K562 (cell line): ENCODE data around the gene RETREG2. TPM values are rescaled to one million over a fixed set of nuclear protein-coding genes. Genes with fewer than 3 reads are reported as not detected.

Source experiments
- ATAC-seq: fragments of 200-7000 bp; cut with Tn5 transposase; 3 replicates; pipeline ENCODE4 v1.9.1; 2020; ENCODE audit warnings: moderate library complexity
- BruUV-seq: library from RNA; stranded (reverse); fragments of 400-500 nt; replicated peaks from 2 replicates; lab custom pipeline; 2021; lab: Mats Ljungman, UMichigan
- CTCF ChIA-PET: fragments of 300-600 bp; formaldehyde crosslinking; extraction: SDS; loops from one replicate; lab custom pipeline; 2021; ENCODE audit warnings: low intra/inter-chr PET ratio; lab: Yijun Ruan, JAX
- POLR2A ChIA-PET: fragments of 300-600, 350-650 bp; sonication (Branson Sonifier 250); formaldehyde crosslinking; extraction: SDS; loops from one replicate; lab custom pipeline; 2021; ENCODE audit warnings: antibody characterized with exemption, inconsistent platforms; lab: Yijun Ruan, JAX
- DNase-seq, 4 experiments: peaks; one replicate each; pipeline versions ENCODE4 v3.0.0 to v3.0.0-alpha.2; 2011 to 2018; ENCODE audit warnings: low spot score in 3 of 4, mixed read lengths in 3 of 4; ENCODE audit errors: extremely low read depth in 1 of 4
- FAIRE-seq: peaks from 2 replicates; lab custom pipeline; 2011; peaks lifted over from hg19 to GRCh38; lab: Jason Lieb, UNC
- H2AFZ ChIP-seq: 2 replicates; pipeline ENCODE4 v1.6.0; 2011; ENCODE audit warnings: low read depth, low read length, control low read depth, inconsistent platforms
- H3K27ac ChIP-seq: fragments of 200-600 bp; 3 replicates; pipeline ENCODE4 v1.8.0; 2011; ENCODE audit warnings: low read depth, mild to moderate bottlenecking, control low read depth, inconsistent platforms, low read length, moderate library complexity, mixed read lengths; ENCODE audit errors: extremely low read depth
- H3K27me3 ChIP-seq, 2 experiments: fragments of 300-600 bp in 1 of 2; 2 replicates in 1 of 2; 3 replicates in 1 of 2; pipeline versions ENCODE4 v1.6.0 to v1.8.0; 2011; ENCODE audit warnings: inconsistent platforms in 2 of 2, low read length in 2 of 2, mild to moderate bottlenecking in 1 of 2, mixed read lengths in 1 of 2, moderate library complexity in 1 of 2; ENCODE audit not compliant: control insufficient read depth in 2 of 2, insufficient read depth in 2 of 2
- H3K36me3 ChIP-seq: fragments of 300-600 bp; 3 replicates; pipeline ENCODE4 v1.8.0; 2011; ENCODE audit warnings: mild to moderate bottlenecking, low read length, inconsistent platforms; ENCODE audit not compliant: control insufficient read depth, insufficient read depth
- H3K4me1 ChIP-seq, 2 experiments: fragments of 200-600 bp in 1 of 2; replicated peaks in 1 of 2; 2 replicates in 1 of 2; 3 replicates in 1 of 2; pipeline versions ENCODE4 v1.5.1 to v1.8.0; 2011; ENCODE audit warnings: inconsistent platforms in 2 of 2, low read length in 2 of 2, mild to moderate bottlenecking in 1 of 2, mixed read lengths in 1 of 2, moderate library complexity in 1 of 2; ENCODE audit not compliant: control insufficient read depth in 2 of 2, insufficient read depth in 2 of 2
- H3K4me2 ChIP-seq: 2 replicates; pipeline ENCODE4 v1.6.1; 2011; ENCODE audit warnings: low read length, control low read depth, inconsistent platforms, mixed read lengths; ENCODE audit not compliant: insufficient read depth
- H3K4me3 ChIP-seq: fragments of 200-600 bp; sonication (generic), shearing (Covaris generic); 2 replicates; pipeline ENCODE4 v1.5.1; 2016; ENCODE audit warnings: control low read depth, inconsistent platforms
- H3K79me2 ChIP-seq: fragments of 200-600 bp; 3 replicates; pipeline ENCODE4 v1.8.0; 2011; ENCODE audit warnings: low read length, inconsistent platforms; ENCODE audit not compliant: control insufficient read depth, insufficient read depth
- H3K9ac ChIP-seq, 2 experiments: 2 replicates each; pipeline versions ENCODE4 v1.6.0 to v1.6.1; 2011; ENCODE audit warnings: low read depth in 2 of 2, low read length in 2 of 2, control low read depth in 1 of 2, inconsistent platforms in 1 of 2, mild to moderate bottlenecking in 1 of 2, mixed read lengths in 1 of 2; ENCODE audit not compliant: insufficient read depth in 1 of 2
- H3K9me1 ChIP-seq: one replicate; pipeline ENCODE4 v1.6.0; 2011; ENCODE audit warnings: inconsistent platforms, mild to moderate bottlenecking, low read length, moderate library complexity; ENCODE audit not compliant: control insufficient read depth, insufficient read depth
- H3K9me3 ChIP-seq: replicated peaks from 2 replicates; pipeline ENCODE4 v1.5.1; 2011; ENCODE audit warnings: low read depth, low read length, inconsistent platforms; ENCODE audit not compliant: control insufficient read depth, insufficient read depth
- H4K20me1 ChIP-seq: replicated peaks from 2 replicates; pipeline ENCODE4 v1.6.1; 2011; ENCODE audit warnings: low read length, inconsistent platforms, mixed read lengths; ENCODE audit not compliant: control insufficient read depth, insufficient read depth
- CCAR2 ChIP-seq: fragments of 200-400 bp; formaldehyde crosslinking; IDR thresholded peaks from 2 replicates; pipeline ENCODE4 v1.6.1; 2017; ENCODE audit warnings: mild to moderate bottlenecking, low read depth, low read length
- CHD1 ChIP-seq: fragments of 200-600 bp; sonication (generic); IDR thresholded peaks from one replicate; pipeline ENCODE4 v1.6.1; 2012; ENCODE audit warnings: mild to moderate bottlenecking, moderate library complexity, low read length, inconsistent platforms
- E2F6 ChIP-seq, 2 experiments: IDR thresholded peaks; 2 replicates each; pipeline ENCODE4 v1.6.1; 2011; ENCODE audit warnings: borderline replicate concordance in 1 of 2, control low read depth in 1 of 2, low read depth in 1 of 2, low read length in 1 of 2, mild to moderate bottlenecking in 1 of 2, mixed read lengths in 1 of 2, moderate library complexity in 1 of 2; ENCODE audit not compliant: insufficient read depth in 1 of 2, insufficient read length in 1 of 2, poor library complexity in 1 of 2, severe bottlenecking in 1 of 2; ENCODE audit errors: extremely low read depth in 1 of 2
- EHMT2 ChIP-seq: fragments of 450-650 bp; IDR thresholded peaks from 2 replicates; pipeline ENCODE4 v1.6.1; 2018; ENCODE audit warnings: antibody characterized with exemption
- IRF1 ChIP-seq: sonication (generic); formaldehyde crosslinking; IDR thresholded peaks from 2 replicates; pipeline ENCODE4 v1.8.0; 2022; ENCODE audit warnings: missing genetic modification reagents, mild to moderate bottlenecking, borderline replicate concordance
- NKRF ChIP-seq: fragments of 450-650 bp; IDR thresholded peaks from 2 replicates; pipeline ENCODE4 v1.6.1; 2016; ENCODE audit warnings: borderline replicate concordance
- SP1 ChIP-seq: sonication (generic); formaldehyde crosslinking; IDR thresholded peaks from 2 replicates; pipeline ENCODE4 v1.8.1; 2022; ENCODE audit warnings: mild to moderate bottlenecking, missing genetic modification reagents
- TFAM ChIP-seq: fragments of 250-450 bp; sonication (Bioruptor Pico); conservative IDR thresholded peaks from 2 replicates; pipeline ENCODE4 v1.5.0; 2021; ENCODE audit warnings: mild to moderate bottlenecking, moderate library complexity
- TFAP4 ChIP-seq: sonication (generic); formaldehyde crosslinking; IDR thresholded peaks from 2 replicates; pipeline ENCODE4 v1.8.0; 2022; ENCODE audit warnings: missing genetic modification reagents, mild to moderate bottlenecking, moderate library complexity, borderline replicate concordance
- ZNF253 ChIP-seq: fragments of 250-450 bp; sonication (Bioruptor Pico); conservative IDR thresholded peaks from 2 replicates; pipeline ENCODE4 v1.6.1; 2021; ENCODE audit warnings: mild to moderate bottlenecking
- ZNF316 ChIP-seq: fragments of 450-650 bp; IDR thresholded peaks from 2 replicates; pipeline ENCODE4 v1.6.1; 2016
- ZNF507 ChIP-seq: conservative IDR thresholded peaks from 2 replicates; pipeline ENCODE4 v1.6.1; 2017; ENCODE audit warnings: missing genetic modification characterization, missing compliant biosample characterization
- ZNF668 ChIP-seq: fragments of 250-450 bp; sonication (Bioruptor Pico); IDR thresholded peaks from 2 replicates; pipeline ENCODE4 v1.8.0; 2022; ENCODE audit warnings: mild to moderate bottlenecking, inconsistent platforms
- WGBS: fragments of 100-300 bp; shearing (Covaris generic); methylation state at CpG from one replicate; pipeline ENCODE4 v1.1.6; 2016; ENCODE audit warnings: low coverage, mixed read lengths; ENCODE audit not compliant: insufficient coverage; ENCODE audit errors: missing lambda C conversion rate; 5-methylcytosine and 5-hydroxymethylcytosine counted together
- in situ Hi-C: fragments of 300-500 bp; cut with MboI; formaldehyde crosslinking; loops from 4 replicates; pipeline ENCODE4 v1.15.0; 2018; ENCODE audit warnings: inconsistent platforms, mixed read lengths
- intact Hi-C: fragments of 100-400 bp; cut with micrococcal nuclease; formaldehyde crosslinking; loops from 2 replicates; pipeline ENCODE4 v1.14.2; 2022
- polyA plus RNA-seq, 8 experiments: library from polyadenylated mRNA; depleted of rRNA in 4 of 8; stranded (reverse) in 5 of 8; unstranded in 3 of 8; fragments of >200 nt; fragmentation: Nextera tagmentation in 2 of 8; fragmentation: Illumina TruSeq in 1 of 8; extraction: Ambion mirVana in 2 of 8; extraction: Trizol in 1 of 8; gene quantifications; 2 replicates each; pipeline versions ENCODE4 v1.2.1 to v1.2.3, GENCODE V29; 2011 to 2014; ENCODE audit warnings: inconsistent platforms in 1 of 8, missing spikeins in 1 of 8
- total RNA-seq, 7 experiments: library from RNA; depleted of rRNA in 6 of 7; stranded (reverse); fragments of >200 nt in 6 of 7; fragmentation: Illumina TruSeq in 2 of 7; extraction: Trizol in 2 of 7; gene quantifications; 2 replicates each; pipeline versions ENCODE4 v1.2.1 to v1.2.3, GENCODE V29; 2011 to 2021; ENCODE audit warnings: low replicate concordance in 1 of 7

RETREG2 gene
- total and polyA plus RNA-seq, 9 of the 15 experiments (the other 6 are each of a cell fraction or from before 2014, with no cell fraction given) = 4.9 to 40.1 (median 19.2) TPM

GRCh38 chr2:219216535-219216915 is 38.5 kb downstream of the RETREG2 start (continued):
- TF ChIP-seq IRF1 (CRISPR knock-in tag) (no peak), TFAM (CRISPR knock-in tag) (no peak), EHMT2 (no peak), ZNF668 (no peak), ZNF507 (tag) (no peak)

- DNase-seq (peak in 2 of 4 experiments; percentile 37 to 55), FAIRE-seq (no peak), ATAC-seq (peak; percentile 77)
- Histone ChIP-seq H4K20me1 (0 out of 2 replicates have a peak, but pooled peaks cover 2% of the 10 kb centered on the region), H3K79me2 (peaks cover 27% of the 10 kb centered on the region), H3K9me3 (no peaks in the 10 kb centered on the region), H3K27ac (peak overlapping the region; percentile 89), H3K4me2 (peak overlapping the region; percentile 92), H3K36me3 (peaks cover 72% of the 10 kb centered on the region), H3K4me1 (peaks cover 13 to 53% of the 10 kb centered on the region in 2 experiments; a peak in 4 of 5 replicates), H3K4me3 (peak overlapping the region; percentile 58), H3K9me1 (no peaks in the 10 kb centered on the region), H2AFZ (peak overlapping the region; percentile 75; the same call in 1 of the 2 replicates), H3K9ac (peak overlapping the region; percentile 73 to 89), H3K27me3 (no peaks in the 10 kb centered on the region)
- POLR2A ChIA-PET = interaction anchor here (0.6 to 2.2 kb wide), 11 partner anchors 8 to 230 kb away, joined by 3 to 12 read pairs (median 5); partner anchors contain the start of genes ANKZF1, ATG9A, CNPPD1 and GLB1L
- in situ Hi-C loops (no loop called here), intact Hi-C loops (loop anchor here (1.0 to 2.0 kb wide), 4 partner anchors 11 to 61 kb away; partner anchors contain the start of genes ANKZF1, ATG9A, DNAJB2 and NHEJ1)
- CTCF ChIA-PET = interaction anchor here (1.5 kb wide), 1 partner anchor 77 kb away, joined by 7 read pairs; no protein-coding TSS in a partner anchor
- BruUV-seq = no TSS peak
- 2% methylated on average over 10 of the region's 37 CpGs for WGBS
- TF ChIP-seq SP1 (CRISPR knock-in tag) (peak; percentile 5; the same call in 1 of the 2 replicates), NKRF (0 out of 2 replicates have a peak, but pooled peaks have one; percentile 36), TFAP4 (peak; percentile 72; the same call in 1 of the 2 replicates), CCAR2 (no peak), E2F6 (IDR thresholded peaks at IDR 0.05; ENCODE audit: borderline replicate concordance in 1 of 2, extremely low read depth in 1 of 2, insufficient read depth in 1 of 2, insufficient read length in 1 of 2, low read depth in 1 of 2, low read length in 1 of 2, poor library complexity in 1 of 2, severe bottlenecking in 1 of 2) (no peak), ZNF316 (no peak), ZNF253 (CRISPR knock-in tag) (no peak), CHD1 (peak; percentile 38)
Measured at GRCh38 chr2:219218217-219218731, 40.2 kb downstream of the RETREG2 start.
